HG03097 (cell line): ENCODE measurements around the gene ZNHIT3.
"Not testable (repeated sequence)": the region's sequence is repeated elsewhere in the genome, so short reads cannot be mapped to it uniquely, and the experiment has no call there.

Experiments
- ATAC-seq: cut with Tn5 transposase; IDR thresholded peaks from one replicate; pipeline ENCODE4 v1.9.1; 2021; ENCODE audit not compliant: unreplicated experiment, low FRiP score

ZNHIT3 gene

GRCh38 chr17:36482611-36483504 lies 3.6 kb upstream of the ZNHIT3 start:
- ATAC-seq: peak; percentile 49

- not testable (repeated sequence) for ATAC-seq
Observed at GRCh38 chr17:36484021-36484420, 2.5 kb upstream of the ZNHIT3 start.

DNA sequence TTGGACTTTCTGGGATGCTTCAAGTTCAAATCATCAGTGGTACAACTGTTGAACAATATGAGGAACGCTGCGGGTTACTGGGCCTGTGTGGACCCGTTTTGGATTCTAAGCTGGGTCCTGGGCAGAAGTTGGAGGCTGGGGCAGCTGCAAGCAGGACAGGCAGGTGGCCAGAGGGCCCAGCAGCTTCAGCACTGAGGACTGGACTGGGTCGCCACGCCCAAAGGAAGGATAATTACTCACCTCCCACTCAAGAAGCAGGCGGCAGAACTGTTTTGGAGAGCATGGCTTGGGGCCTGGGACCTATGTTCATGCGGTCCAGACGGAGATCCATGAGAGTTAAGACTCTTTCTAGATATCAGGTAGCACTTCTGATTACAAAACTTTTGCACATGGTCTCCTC lies 1.5 kb upstream of the ZNHIT3 start:
- ATAC-seq: no peak

GRCh38 chr17:36485805-36486203 lies 677 bp upstream of the ZNHIT3 start:
- ATAC-seq: no peak

GRCh38 chr17:36493956-36494355 lies 7.5 kb downstream of the ZNHIT3 start:
- no peak for ATAC-seq

GRCh38 chr17:36494674-36495073 lies 8.2 kb downstream of the ZNHIT3 start:
- no peak for ATAC-seq

- ATAC-seq: no peak
Observed at GRCh38 chr17:36495076-36495578, 8.6 kb downstream of the ZNHIT3 start.

DNA sequence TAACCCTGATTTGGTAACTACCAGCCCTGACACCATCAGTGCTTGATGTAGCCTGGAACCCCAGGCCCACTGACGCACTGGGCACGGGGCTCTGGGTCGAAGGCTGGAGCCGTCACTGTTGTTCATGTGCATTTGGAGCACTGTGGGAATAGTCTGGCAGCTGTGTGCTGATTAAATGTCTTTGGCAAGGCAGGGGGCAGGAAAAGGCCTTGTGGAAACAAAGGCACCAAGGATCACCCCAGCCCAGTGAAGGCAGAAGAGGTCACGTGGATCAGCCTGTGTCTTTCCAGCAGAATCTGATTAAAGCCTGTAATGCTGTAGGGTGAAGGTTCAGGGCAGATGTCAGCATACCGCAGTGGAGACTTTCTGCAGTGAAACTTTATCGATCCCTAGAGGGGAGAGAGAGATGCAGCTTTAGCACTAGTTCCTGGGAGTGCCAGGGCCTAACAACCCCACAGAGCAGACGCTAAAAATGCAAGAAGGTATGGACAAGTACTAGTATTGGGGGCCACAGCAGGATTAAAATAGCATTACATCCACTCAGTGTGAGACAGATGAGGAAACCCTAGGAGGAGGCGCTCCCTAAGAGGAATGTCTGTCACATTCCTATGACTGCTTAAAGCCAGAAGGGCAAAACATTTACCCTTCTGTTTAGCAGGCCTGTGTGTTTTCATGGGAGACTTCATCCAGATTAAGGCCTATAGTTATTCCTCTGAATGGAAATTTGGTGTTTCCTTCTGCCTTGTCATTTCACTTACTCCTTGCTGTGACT lies 9.7 kb downstream of the ZNHIT3 start:
- ATAC-seq: no peak

DNA sequence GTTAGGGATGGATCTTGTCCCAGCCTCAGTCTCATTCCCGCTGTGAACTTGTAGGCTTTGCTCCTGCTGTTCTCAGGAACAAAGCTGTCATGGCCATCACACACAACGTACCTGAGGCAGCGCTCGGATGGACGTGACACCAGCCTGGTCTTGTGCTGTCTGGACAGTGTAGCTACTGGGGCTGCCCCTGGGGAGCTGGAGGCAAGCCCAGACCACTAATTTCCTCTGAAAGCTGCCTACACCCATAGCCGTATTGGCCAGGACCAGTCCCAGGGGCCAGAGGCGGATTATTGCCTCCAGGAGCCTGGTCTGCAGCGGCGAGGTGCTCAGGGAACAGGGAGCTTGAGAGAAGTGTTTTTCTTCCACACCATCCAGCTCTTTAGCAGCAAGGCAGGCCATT lies 11.7 kb downstream of the ZNHIT3 start:
- ATAC-seq: no peak

DNA sequence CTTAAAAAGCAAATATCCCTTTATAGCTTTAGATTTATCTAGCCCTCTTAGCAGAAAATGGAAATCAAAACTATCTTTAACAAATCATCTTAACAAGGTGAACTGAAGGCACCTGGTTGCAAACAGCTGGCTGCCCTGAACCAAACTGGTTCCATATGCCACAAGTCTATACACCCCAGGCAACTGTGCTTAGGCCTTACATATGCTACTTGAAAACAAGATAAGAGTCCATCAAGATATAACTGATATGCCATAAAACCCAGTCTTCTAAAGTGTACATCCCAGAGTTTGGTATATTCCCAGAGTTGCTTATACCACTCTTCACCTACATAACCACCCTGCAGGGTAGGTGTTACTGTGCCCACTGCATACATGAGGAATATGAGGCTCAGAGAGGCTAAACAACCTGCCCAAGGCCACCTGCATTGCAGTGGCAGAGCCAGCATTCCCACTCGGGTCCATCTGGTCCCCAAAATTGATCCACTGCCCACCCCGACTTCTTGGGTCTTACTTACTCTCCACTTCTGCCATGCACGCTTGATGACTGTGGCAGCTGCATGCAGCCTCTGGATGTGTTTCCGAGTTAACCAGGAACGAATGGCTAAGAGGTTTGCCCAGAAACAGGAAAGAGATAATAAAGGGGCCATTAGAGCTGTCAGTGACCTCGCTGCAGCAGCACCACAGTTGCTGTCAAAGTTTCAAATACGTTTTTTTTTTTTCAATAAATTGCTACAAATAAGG lies 12.2 kb downstream of the ZNHIT3 start:
- no peak for ATAC-seq

- no peak for ATAC-seq
Observed at GRCh38 chr17:36500745-36501225, 14.3 kb downstream of the ZNHIT3 start.

- ATAC-seq: no peak
Observed at GRCh38 chr17:36501351-36501750, 14.9 kb downstream of the ZNHIT3 start.

GRCh38 chr17:36501963-36502362 lies 15.5 kb downstream of the ZNHIT3 start:
- ATAC-seq: no peak

GRCh38 chr17:36503456-36504155 lies 17.1 kb downstream of the ZNHIT3 start:
- no peak for ATAC-seq

DNA sequence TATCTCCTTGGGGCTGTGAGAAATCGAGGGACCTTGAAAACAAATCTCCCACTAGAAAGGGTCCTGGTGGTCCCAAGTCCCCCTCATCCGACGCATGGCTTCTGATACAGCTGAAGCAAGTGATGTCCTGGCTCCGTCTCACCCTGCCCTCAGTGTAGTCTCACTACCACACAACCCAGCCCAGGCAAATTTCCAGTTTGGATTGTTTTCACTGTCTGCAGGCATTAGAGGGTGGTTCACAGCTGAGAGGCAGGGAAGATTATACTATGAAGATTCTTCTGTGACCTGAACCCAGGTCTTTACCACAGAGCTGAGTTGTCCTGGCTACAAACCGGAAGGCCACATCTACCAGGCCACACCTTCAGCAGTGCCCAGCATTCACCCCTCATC lies 17.7 kb downstream of the ZNHIT3 start:
- no peak for ATAC-seq

- no peak for ATAC-seq
Observed at GRCh38 chr17:36505171-36505570, 18.7 kb downstream of the ZNHIT3 start.

GRCh38 chr17:36506249-36506826 lies 19.9 kb downstream of the ZNHIT3 start:
- no peak for ATAC-seq

GRCh38 chr17:36506831-36507230 lies 20.4 kb downstream of the ZNHIT3 start:
- no peak for ATAC-seq

DNA sequence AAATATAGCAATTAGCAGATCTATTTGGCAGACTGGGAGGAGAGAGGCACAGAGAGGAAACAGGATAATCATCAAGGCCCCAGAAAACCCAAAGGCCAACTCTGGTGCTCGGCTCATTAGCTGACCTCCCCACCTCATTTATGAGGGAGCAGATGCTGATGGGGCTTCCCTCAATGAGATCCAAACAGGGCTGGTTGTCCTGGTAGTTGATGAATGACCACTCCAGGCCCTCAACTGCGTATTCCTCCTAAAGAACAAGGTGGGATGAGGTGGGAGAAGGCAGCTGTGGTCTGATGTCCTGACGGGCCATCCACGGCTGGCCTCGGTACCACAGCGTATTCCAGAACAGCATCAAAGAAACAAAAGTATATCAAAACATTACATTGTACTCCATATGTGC lies 20.8 kb downstream of the ZNHIT3 start:
- ATAC-seq: no peak

DNA sequence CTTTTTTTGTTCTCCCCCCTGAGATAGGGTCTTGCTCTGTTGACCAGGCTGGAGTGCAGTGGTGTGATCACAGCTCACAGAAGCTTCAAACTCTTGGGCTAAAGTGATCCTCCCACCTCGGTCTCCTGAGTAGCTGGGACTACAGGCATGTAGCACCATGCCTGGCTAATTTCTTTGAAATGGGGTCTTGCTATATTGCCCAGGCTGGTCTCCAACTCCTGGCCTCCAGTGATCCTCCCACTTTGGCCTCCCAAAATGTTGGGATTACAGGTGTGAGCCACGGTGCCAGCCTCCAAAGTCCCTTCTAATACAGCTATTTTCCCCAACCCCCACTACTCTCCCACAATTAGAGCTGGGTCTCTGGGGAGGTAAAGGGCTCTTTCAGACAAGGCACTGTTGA lies 22.0 kb downstream of the ZNHIT3 start:
- not testable (repeated sequence) for ATAC-seq
